ENCODE results near the gene MAML2.

MAML2 gene

GRCh38 chr11:96238563-96239135, 104.3 kb downstream of the MAML2 start:
- no peak for DNase-seq (ENCODE audit: low spot score)

DNA sequence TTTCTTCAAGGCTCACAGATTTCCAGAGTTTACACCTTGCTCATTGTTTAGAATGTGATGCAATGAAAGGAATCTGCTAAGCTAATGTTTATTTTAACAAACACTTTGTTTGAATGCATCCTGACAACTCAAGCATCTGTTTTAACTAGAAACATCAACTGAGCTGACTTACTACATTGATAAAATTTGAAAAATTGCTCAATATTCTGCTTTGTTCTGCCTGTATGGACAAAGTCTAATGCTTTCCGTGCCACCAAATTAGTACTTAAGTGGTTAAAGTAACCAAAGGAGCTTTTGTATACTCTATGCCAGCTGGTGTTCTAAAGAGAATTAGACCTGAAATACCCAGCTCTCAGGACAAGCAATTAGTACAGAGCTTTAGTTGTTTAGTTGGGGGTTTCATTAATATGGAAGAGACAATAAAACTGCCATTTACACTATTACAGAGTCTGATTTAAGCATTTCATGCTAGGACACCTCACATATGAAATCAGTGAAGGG, 105.2 kb downstream of the MAML2 start:
- no peak for DNase-seq (ENCODE audit: low spot score)

- DNase-seq (ENCODE audit: low spot score), result no peak
Measured at GRCh38 chr11:96235751-96236150, 107.2 kb downstream of the MAML2 start.

GRCh38 chr11:96234866-96235441, 108.0 kb downstream of the MAML2 start:
- no peak for DNase-seq (ENCODE audit: low spot score)

GRCh38 chr11:96232132-96232531, 110.9 kb downstream of the MAML2 start:
- no peak for DNase-seq (ENCODE audit: low spot score)

DNA sequence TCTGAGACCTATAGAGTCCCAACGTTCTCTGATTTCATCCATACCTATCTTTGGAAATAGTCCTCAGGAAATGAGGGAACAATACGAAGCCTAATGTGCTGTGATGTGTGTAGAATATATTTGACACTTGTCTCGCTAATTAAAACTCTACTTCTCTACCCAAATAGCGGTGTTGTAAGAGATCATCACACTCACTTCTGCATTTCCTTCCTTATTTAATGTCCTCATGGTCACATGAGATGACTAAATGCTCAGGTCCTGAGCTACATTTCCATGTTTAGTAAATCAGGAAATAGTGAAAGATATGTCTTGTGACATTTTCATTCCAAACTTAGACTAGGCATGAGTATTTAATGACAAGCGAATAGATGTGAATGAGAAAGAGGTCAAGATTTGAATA, 112.3 kb downstream of the MAML2 start:
- no peak for DNase-seq (ENCODE audit: low spot score)

DNA sequence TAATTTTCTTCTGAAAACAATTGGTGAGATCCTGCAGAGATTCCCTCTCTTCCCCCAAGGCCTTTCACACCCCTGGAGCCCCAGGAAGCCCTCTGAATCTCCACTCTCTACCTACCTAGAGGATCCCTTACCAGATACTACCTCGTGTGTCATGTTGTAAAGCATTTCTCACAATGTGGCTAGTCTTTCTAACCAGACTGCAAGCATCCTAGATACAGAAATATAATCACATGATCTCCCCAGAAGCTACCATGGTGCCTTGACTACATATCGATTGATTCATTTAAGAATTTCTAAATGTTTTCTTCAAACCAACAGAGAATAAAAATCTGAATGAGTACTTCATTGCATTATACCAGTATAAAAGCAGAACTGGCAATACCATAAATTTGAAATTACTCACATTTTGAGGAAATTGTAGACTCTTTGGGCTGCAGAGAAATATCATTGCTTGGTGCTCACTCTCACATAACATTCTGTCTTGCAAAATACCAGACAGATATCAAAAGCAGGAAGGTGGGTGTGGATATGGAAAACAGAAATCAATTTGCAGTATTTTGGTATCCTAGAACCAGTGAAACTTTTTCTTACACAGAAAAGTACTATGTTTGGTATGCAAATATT, 113.5 kb downstream of the MAML2 start:
- DNase-seq (ENCODE audit: low spot score), result no peak

GRCh38 chr11:96228910-96229309, 114.1 kb downstream of the MAML2 start:
- DNase-seq (ENCODE audit: low spot score), result no peak

GRCh38 chr11:96228473-96228891, 114.5 kb downstream of the MAML2 start:
- no peak for DNase-seq (ENCODE audit: low spot score)

DNA sequence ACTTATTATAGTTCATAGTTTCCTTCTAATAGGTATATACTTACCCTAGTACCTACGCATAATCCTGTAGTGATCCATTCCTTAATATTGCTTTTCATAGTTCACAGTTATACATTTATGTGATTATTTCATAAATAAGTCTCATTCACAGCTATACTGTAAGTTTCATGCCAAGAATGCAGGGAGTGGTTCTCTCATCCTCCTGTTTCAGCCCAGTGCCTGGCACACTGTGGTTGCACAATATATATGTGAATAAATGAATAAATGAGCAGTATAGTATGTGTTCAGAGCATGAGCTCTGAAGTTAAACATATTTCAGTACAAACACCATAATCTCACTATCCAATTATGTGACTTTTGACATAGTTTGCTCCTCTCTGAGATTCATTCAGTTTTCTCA, 115.8 kb downstream of the MAML2 start:
- no peak for DNase-seq (ENCODE audit: low spot score)

DNA sequence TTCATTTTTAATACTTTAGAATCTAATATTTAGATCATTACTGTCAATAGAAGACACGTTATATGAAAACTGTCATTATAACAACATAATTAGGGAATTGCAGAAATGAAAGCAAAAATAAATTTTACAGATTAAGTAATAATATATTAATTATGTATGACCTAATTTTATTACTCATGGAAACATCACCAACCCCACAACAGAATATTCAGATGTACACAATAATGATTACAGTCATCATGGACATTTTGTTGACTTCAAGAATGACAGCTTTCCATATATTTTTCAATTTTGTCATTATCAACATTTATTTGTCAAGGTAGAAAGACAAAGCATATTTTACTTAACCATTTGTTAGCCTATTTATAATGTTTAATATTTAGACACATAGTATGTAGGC, 119.9 kb downstream of the MAML2 start:
- no peak for DNase-seq (ENCODE audit: low spot score)

GRCh38 chr11:96222102-96222501, 120.9 kb downstream of the MAML2 start:
- DNase-seq (ENCODE audit: low spot score), result no peak

DNA sequence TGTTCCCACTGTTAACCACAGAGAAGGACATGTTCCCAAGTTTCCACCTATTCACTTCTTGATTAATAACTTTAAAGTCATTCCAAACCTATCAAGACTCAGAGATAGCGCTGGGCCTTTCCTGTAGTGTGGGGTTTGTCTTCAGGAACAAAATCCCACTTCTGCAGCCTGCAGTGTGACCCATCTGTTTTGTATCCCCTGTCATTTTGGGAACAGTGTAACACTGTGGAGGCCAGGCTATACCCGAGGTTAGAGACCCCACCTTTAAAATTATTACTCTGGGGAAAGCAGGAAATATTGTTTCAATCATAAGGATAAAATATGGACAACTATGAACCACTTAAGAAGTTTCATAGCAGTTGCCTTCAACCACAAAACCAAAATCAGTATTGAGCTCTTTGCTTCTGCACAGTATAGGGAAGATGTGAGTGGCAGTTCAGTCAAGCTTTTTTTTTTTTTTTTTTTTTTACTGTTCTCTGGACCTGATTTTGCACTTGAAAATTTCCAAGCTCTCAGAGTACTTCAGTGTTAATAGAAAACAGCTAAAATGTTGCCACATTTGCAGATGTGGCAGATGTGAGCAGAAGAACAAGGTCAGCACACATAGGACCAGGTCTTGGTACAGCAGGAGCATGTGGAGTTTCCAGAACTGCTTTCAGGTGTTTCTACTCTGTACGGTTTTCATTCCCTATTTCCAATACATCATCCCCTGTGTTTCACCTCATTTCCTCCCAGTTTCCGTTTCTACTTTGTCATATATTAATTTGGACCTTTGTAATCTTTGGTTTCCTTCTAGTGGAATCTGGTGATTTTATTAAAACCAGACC, 121.5 kb downstream of the MAML2 start:
- DNase-seq (ENCODE audit: low spot score), result no peak

DNA sequence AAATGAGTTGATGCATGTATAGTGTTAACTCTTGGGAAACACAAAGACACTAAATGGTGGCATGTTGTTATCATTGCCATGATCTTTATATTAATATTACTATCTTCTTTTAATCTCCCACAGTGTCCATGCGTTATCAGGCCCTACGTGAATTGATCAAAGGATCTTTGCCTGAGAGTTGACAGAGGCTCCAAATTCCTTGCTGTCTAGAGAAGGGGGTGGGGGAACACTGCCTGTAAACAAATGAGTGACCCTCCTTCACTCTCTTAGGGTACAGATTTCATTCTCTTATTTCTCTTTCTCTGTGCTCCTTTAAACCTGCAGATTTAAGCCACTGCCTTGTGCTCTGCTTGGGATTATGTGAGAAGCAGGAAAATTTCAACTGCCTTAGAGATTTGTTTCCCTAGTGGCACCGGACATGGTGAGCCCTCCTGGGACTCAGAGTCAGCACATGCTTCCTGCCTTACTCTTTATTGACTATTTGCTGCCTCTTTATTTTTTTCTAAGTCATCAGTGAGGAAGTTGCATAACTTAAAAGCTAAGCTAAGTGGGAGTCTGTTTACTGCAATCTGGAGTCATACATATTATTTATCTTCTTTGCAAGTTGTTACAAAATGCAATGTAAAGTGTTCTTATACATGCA, 122.9 kb downstream of the MAML2 start:
- no peak for DNase-seq (ENCODE audit: low spot score)

GRCh38 chr11:96218901-96219300, 124.1 kb downstream of the MAML2 start:
- no peak for DNase-seq (ENCODE audit: low spot score)

DNA sequence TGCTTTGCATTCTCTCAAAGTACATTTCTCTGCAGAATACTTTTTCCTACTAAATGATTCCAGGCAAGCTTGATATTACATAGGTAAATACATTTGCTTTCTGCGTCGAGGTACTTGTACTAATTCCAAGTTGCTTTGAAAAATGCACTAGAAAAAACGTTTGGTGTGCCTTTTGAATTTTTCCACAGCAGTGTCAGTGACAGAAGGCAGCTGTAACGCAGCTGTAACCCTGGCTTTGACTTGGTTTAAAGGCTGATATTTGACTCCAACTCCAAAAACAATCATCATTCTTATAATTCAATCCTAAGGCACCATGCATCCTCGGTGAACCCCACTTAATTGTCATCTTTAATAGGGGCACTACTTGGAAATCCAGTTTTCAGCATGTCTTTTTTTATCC, 125.0 kb downstream of the MAML2 start:
- no peak for DNase-seq (ENCODE audit: low spot score)

DNA sequence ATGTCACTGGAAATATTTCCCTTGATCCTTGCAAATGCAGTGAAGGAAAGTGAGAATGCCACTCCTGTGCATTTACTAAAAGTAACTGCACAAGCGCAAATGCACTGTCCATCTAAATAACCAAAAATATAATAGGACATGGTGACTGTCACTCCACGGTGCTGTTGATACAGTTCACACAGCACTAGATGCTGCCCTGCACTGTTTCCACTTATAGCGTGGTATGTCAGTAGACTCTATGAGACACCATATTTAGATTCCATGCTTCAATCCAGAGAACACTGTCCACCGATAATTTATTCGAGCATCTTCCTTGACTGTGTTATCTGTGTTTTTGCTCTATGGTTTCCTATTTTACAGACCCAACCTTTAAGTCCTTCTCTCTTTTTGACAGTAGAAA, 125.8 kb downstream of the MAML2 start:
- no peak for DNase-seq (ENCODE audit: low spot score)

GRCh38 chr11:96215826-96216225, 127.2 kb downstream of the MAML2 start:
- DNase-seq (ENCODE audit: low spot score), result no peak

DNA sequence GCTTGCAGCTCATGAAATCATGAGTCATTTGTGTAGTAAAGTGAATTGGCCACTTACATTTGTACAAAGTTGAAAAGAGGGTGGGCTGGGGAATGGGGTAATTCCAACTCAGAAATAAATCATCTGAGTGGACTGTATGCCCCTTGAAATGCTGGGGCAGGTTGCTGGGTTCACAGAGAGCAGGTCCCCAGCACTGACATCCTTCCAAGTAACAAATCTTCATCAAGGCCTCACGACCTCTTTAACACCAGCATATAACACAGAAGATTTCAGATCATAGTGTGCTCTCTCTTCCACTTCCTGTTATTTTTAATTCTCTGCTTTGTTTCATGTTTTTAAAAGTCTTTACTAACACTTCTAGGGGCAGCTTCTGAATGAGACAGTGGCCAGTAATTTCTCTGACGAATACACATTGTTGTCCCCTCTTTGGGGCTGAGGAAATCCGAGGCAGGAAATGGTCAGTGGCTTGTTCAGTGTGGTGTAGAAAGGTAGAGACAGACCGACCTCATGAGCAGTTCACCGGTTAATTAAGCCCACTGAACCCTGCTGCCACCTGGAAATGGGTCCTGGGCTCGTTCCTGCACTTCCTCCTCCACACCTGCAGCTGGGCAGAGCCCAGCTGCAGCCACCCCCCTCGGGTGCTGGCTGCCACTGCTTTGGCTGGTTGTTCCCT, 127.7 kb downstream of the MAML2 start:
- no peak for DNase-seq (ENCODE audit: low spot score)

DNA sequence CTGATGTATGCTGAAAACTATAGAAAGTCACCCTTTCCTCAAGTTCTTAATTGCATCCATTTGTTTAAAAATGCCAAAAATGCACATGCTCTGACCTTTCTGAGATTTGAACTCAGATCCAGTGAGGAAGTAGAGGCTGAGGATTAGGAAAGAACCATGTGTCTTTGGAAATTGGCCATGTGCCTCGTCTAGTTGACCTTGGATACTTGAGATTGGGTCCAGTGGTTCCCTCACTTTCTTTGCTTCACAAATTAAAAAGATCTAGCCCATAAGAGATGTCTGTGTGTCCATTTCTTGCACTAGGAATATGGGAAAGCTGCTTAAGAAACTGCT, 128.3 kb downstream of the MAML2 start:
- no peak for DNase-seq (ENCODE audit: low spot score)

DNA sequence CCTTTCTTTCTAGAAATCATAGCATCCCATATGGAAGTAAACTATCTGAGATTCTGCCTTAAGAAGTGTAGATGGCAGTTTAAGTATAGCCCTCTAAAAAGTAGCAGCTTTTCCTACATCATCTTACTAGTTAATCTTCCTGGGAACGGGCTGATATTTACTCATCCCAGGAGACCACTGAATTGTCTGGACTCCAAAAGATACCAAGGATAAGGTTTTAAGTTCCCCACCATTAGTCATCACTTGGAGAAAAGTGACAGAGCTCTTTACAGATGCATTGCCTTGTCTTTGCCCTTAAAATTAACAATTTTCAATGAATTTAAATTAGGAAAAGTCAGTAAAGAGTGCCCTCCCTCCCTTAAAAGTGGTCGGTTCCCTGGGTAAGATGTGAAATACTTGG, 129.5 kb downstream of the MAML2 start:
- no peak for DNase-seq (ENCODE audit: low spot score)

DNA sequence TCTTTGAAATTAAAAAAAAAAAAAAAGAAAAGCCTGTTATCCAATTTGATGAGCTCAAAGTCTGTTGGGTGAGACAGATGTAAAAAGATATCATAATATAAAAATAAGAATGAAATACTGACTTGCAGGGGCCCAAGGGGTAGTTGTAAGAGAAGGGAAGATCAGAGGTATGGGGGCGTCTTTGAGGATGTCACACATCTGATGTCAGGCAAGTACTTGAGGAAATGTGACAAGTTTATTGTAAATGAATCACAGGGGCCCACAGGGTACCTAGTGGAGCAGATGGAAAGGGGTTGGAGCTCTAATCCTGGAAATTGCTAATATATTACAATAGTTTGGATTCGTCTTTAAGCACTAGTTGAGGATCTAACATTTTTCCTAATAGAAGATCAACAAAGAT, 131.6 kb downstream of the MAML2 start:
- no peak for DNase-seq (ENCODE audit: low spot score)
